DMS 273 (cell line): ENCODE results near the gene ZFHX2.
"Not testable (repeated sequence)": the region's sequence is repeated elsewhere in the genome, so short reads cannot be mapped to it uniquely, and the experiment has no call there.

Experiments used
- DNase-seq: peaks from one replicate; lab custom pipeline; 2025; ENCODE audit not compliant: unreplicated experiment; lab: John Stamatoyannopoulos, UW

ZFHX2 gene

DNA sequence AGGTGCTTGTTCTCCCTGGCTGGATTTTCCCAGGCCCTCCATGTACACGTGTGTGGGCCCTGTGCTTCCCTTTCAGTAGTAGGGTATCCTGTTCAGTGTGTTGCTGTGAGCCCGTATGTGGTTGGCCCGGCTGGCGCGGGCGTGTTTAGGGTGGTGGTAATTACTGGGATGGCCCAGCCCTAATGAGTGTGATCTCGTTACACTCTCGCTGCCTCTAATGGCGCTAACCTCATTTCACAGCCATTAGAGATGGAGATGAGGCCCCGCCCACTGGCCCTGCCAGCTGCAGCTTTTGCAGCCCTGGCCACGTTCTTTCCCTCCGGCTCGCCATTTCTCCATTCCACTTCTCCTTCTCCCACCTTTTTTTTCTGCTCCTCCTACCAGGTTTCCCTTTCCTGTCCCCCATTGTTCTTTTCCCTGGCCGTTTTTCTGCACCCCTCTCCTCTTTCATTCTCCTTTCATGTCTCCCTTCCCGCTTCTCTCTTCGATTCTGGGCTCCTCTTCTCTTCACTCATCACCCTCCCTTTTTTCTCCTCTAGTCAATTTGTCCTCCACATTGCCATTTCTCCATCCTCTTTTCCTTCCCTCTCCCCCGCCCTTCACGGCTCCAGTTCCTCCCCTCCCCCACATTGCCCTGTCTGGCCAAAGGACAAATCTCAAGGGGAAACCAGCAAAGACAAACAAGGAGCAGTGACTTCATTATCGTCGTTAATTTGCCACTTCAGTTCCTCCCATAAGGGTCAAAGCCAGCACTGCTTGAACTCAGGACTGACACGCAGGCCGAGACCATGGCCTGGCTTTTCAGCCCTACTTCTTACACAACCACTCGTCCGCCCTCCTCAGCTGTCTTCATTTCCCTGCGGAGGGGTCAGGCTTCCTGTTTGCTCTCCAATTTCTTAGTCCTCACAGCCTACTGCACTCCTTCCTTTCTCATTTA lies 6.8 kb downstream of the ZFHX2 start:
- peak; percentile 83 for DNase-seq

DNA sequence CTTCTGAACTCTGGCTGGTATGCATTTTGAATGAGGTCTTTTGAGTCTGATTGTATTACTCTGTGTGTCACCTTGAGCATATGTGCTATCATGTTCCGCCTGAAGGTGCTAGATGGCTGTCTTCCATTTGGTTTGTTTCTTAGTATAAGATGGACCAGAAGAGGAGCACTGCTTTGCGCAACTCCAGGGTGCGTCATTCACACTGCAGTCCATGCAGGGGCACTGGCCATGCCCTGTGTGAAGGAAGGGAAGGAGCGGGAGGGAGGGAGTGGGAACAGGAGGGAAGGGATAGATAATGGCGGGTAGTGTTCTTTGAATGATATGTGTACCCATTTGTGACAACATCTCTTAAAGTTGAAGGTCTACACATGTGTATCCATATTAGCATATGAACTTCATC lies 8.2 kb downstream of the ZFHX2 start:
- DNase-seq = no peak

DNA sequence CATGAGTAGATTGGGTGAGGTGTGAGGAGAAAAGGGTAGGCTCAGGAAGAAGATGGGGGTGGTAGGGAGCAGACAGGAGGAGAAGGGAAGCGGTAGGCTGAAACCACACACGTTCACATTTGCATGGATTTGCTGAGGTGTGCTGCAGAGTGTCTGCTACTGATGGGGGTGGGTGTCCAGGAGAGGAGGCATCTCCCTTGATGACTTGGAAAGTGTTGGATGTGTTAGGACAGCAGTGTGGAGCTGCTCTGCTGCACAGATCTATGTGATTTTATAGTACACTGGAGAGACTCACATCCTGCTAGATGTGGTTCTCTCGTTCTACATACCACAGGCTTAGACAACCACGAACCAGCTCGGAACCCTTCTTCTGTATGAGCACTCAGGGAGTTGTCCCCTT lies 9.3 kb downstream of the ZFHX2 start:
- no peak for DNase-seq

DNA sequence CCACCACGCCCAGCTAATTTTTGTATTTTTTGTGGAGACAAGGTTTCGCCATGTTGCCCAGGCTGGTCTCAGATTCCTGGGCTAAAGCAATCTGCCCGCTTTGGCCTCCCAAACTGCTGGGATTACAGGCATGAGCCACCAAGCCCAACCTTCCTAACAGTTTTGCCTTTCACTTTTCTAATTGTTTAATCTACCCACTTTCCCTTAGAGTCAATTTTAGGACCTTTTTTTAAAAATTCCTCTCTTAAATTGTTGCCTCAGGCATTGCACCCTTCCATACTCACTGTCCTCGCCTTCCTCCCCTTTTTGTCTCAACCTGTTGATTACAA lies 11.5 kb downstream of the ZFHX2 start:
- no peak for DNase-seq

DNA sequence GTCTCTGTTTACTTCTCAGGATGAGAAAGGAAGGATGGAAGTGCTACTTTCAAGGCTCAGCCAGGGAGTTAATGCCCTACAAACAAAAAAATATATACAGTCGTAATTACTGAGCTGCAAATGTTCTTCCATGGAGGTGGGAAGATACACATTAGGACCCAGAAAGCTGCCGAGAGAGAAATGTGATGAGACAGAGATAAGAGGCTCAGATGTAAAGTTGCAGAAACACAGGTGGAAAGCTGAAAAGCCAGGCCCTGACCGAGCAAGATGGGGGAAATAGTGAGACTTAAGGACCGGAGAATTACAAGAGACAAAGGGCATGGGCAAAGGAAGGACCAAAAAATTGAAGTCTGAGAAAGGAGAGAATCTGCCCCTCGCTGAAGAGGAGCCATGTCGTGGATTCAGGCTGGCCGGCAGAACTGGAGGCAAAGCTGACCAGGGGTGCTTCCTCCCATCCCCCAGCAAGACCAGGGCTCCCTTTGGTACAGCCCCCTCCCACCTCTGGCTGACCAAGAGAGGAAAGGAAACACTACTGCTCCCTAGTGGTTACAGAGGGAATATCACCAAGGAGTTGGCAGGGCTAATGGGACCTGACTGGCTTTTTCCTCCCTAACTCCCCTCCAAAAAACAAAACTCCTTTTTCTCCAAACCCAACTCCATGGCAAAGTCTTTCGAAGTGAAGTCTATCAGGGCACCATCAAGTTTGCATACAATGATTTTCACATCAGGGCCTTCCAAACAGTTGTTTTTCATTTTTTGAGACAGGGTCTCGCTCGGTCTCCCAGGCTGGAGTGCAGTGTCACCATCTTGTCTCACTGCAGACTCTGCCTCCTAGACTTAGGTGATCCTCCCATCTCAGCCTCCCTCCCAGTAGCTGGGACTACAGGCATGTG lies 12.1 kb downstream of the ZFHX2 start:
- DNase-seq = peak; percentile 78

DNA sequence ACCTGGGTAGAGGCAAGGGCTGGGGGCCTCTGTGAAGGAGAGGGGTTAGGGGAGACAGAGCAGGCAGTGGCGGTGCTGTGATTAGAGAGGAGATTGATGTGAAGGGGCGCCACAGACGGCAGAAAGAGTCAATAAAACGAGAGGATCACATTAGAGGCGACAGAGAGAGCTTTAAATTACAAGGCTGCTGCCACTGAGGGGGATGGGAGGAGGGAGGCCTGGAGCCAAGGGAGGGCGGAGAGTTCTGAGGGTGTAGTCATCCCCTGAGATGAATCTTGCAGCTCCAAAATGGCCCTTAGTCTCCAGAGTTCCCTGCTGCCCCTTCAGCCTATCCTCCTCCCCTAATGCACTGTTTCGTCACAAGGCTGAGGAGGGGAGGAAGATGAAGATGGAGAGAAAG lies 12.8 kb downstream of the ZFHX2 start:
- DNase-seq = peak; percentile 70

DNA sequence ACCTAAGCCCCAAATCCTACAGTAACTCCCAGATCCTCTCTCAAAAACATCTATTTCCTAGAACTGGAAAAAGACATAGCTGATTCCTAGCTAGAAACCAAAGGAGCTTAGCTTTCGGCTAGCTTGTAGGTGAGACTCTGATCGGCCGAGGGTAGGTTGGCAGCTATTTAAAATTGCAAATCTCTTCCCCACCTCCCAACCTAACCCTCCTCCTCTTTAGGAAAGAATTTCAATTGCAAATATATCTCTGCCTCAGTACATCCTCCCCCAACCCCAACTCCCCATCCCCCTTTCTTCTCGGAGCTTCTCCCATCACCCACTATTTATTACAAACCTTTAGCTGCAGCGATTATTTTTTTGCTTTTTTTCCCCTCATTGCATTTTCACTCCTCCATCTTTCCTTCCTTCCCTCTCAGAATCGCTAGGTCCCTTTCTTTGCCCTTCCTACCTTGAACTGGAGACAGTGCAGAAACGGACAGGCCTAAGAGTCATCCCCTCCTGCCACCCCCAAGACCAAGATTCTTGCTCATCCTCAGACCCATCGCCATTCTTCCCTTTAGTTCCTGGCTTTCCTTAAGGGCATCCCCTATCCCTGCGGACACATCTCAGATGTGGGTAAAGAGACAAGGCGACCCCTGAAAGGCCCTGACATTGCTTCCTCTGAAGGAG lies 13.4 kb downstream of the ZFHX2 start:
- DNase-seq = no peak

DNA sequence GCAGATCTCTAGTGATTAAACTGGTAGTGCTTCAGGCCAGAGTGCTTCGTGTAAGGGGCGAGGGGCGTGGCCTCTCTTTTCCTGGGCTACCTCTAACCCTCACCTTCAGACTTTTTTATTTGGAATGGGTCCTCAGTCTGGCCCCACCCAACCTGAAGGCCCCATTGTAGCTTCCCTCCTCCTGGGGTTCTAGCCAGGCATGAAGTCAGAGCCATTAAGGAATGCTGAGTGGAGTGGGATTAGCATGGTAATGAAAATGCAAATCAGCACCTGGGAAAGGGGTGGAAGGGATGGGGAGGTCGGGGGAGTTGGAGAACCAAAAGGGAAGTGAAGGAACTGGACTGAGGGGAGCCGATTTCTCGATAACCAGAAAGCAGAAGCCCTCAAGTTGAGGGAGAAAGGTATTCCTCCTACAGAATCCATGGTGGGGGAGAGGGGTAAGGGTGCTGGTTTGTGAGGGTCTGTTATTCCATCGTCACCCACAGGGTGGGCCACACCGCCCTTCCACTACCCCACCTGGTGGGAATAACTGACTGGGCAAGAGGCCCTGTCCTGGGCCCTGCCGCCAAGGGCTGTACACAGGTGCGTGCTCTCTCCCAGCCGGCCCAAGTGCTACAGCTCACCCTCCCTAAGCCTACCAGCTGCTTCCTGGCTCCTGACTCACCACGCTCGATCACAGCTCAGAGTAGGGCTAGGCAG lies 14.1 kb downstream of the ZFHX2 start:
- peak; percentile 71 for DNase-seq

DNA sequence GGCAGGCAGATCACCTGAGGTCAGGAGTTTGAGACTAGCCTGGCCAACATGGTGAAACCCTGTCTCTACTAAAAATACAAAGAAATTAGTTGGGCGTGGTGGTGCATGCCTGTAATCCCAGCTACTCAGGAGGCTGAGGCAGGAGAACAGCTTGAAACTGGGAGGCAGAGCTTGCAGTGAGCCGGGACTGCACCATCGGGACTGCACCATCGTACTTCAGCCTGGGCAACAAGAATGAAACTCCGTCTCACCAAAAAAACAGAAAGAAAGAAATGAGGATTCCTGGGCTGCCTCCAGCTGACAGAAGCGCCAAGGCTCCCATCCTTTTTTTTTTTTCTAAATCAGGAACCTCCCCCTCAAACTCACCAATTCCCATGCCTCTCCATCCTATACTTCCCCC lies 14.7 kb downstream of the ZFHX2 start:
- not testable (repeated sequence) for DNase-seq

DNA sequence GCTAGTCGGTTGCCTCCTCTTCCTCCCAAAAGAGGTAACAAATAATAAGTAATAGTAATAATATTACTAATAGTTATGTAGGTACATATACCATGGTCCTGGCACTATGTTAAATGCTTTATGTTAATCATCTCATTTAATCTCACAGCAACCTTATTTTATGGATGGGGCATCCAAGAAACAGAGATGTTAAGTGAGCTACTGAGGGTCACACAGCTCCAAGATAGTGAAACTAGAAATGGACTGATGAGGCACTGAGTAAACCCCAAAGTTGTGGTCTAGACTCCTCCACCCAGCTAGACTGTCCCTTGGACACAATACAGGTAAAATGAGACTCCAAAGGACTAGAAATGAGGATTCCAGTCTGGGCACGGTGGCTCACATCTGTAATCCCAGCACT lies 15.1 kb downstream of the ZFHX2 start:
- no peak for DNase-seq

DNA sequence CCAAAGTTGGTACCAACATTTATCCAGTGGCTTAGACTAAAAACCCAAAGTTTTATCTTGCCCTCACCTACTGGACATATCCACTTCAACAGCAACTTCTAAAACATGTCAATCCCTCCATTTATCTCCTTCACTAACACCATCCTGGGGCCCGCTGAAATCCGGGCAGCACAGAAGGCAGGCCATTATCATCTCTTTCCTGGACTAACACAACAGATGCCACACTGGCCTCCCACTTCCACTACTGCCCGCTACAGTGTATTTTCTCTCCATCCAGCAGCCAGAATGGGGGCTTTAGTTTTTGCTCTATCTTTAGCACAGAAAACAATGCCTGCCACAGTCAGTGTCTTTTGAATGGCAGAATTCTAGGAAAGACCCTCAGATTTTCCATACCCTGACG lies 15.6 kb downstream of the ZFHX2 start:
- no peak for DNase-seq

DNA sequence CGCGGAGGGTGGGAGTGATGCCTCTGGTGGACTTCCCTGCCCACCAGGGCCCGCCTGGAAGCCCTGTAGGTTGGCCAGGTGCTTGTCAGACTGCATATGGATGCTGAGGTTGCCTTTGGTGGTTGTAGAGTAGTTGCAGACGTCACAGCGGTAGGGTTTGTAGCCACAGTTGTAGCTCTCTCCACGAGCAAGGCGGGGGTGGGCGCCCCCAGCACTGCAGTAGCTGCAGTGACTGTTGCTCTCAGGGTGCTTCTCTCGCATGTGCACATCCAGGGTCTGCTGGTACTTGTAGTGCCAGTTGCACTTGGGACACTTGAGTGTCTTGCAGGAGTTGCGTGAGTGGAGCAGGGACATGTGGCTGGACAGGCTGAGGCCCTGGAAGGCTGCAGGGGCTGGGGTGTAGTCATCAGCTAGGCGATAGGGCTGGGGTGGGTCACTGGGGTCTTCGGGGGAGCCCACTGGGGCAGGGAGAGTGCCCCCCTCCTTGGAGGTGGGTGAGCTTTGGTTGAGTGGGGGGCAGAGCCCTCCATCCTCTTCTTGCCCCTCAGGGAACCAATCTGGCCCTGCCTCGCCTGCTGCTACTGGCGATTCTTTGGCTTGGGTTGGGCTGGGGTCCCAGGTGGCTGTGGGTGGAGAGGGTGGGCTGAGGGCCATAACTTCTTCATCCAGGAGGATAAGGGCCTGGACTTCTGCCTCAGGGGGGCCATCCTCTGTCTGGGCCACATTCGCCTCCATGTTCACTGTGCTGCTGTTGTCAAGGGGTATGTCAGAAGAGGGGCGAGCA lies 17.7 kb downstream of the ZFHX2 start:
- DNase-seq = no peak

DNA sequence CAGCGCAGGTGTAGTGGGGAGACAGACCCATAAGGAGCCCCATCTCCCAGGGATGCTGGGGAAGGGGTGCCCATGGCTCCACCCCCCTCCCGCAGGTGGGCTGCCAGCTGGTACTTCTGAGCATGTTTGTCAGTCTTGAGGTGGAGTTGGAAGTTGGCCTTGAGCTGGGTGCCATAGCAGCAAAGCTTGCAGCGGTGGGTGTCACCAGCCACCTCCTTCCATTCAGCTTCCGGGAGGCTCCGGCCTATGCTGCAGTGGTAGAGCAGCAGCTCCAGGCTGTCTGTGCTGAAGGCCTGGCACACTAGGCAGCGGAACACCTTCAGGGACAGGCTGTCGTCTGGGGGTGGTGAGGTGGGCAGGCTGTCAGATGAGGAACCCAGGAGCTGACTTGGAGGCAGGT lies 18.9 kb downstream of the ZFHX2 start:
- no peak for DNase-seq

DNA sequence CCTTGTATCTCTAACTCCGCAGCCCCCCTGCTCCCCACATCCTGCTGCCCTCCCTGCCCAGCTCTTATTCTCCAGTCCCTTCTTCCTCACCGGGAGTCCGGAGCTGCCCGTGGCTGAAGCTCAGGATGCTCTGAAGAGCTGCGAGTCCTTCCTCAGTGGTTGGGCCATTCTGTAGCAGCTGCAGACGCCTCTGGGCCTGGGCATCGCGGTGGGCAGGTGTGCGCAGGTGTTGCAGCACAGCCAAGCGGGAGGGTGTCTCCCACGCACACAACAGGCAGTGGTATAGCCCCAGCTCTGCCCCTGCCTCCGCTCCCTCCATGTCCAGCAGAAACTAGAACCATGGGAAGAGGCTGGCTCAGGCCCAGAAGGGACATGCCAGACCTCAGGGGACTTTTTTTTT lies 20.2 kb downstream of the ZFHX2 start:
- no peak for DNase-seq

DNA sequence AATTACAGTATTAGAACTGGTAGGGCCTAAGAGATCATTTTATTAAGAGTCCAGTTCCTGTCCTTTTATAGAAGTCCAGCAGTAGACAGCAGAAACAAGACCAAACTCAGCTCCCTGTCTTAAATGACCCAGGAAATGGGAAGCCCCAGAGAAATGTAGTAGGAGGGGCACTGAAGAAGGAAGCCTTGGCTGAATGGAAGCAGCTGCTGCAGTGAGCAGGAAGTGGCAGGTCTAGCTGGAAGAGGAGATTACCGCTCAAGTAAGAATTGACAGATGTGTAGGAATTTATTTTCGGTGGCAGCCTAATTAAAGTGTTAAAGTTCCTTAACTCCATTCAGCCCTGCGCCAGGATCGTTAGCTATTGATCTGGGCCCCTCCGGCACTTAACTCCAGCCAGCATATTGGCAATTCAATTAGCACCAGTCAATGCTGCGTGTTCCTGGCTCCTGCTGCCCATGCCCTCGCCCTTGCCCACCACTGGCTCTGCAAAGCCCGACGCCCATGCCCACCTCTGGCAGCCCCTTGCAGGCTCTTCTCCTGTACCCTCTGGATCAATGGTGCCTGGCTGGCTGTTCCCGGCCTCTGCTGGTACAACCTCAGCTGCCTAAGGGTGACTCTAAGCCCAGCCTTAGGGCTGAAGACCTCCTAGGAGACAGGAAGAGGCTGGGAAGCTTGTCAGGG lies 21.1 kb downstream of the ZFHX2 start:
- DNase-seq = peak; percentile 36

DNA sequence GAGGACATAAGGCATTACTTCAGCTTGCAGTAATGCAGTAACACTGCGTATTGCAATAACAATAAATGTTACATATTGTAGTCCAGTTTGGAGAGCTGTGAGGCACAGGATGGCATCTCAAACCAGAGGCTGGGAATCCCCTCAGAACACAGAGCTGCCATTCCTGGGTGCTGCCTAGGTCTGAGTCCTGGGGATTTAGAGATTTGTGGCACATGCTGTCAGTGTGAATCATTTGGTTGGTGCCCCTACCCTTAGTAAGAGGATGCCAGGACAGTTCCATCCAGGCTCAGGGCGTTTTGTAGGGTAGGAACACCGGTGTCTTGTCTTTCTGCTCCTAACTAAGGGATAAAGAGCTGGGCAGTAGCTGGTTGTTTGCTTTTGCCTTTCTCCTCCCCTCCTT lies 22.5 kb downstream of the ZFHX2 start:
- DNase-seq = no peak

DNA sequence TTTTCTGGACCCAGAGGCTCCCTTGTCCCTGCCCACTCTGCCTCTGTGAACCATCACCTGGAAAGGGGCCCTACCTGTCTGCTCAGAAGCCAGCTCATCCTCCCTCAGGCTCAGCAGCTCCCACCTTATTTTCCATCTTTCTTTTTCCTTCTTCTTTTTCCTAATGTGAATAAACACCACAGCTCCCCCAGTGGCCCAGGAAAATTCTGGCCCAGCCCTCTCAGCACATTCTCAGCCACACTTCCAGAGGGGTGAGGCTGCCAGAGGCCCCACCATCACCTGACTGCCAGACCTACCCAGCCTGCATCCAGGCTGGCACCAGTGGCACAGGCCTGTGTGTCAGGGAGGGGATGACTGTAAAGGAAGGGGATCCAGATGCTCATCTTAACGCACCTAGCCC lies 23.0 kb downstream of the ZFHX2 start:
- peak; percentile 46 for DNase-seq

DNA sequence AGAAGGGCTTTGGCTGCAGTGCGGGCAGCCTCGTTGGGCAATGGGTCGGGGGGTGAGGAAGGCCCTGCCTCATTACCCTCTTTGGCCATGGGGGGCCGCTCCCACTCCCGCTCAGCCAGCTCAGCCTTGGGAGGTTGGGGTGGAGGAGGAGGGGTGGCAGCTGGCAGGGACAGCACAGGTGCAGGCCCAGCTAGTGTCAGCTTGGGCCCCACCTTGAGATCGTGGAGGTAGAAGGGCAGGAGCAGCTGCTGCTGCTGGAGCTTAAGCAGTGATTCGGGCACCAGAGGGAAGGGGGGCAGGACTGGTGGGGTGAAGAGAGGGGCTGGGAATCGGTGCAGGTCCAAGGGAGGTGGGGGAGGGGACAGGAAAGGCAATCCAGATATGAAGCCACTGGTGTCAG lies 26.0 kb downstream of the ZFHX2 start:
- no peak for DNase-seq

DNA sequence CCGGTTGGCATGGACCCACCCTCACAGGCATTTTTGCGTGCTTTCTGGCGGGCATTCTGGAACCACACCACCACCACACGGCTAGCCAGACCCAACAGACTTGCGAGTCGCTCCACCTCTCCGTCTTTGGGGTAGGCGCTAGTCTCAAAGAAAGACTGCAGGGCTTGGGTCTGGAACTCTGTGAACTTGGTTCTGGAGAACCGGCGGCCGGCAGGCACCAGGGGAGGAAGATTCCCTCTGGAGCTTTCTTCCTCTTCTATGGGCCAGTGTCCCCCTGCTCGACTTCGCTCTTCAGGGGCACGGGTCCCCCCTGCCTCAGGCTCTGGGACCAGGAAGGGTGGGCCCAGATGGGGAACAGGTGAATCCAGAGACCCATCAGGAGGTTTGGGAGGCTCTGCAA lies 26.6 kb downstream of the ZFHX2 start:
- no peak for DNase-seq
